ENCODE measurements around the gene SNF8. TPM values are rescaled to one million over a fixed set of nuclear protein-coding genes. Genes with fewer than 3 reads are reported as not detected.

SNF8 gene
- total RNA-seq, 4 donors from 2014 or later: 64.9 to 150 (median 96.5) TPM

DNA sequence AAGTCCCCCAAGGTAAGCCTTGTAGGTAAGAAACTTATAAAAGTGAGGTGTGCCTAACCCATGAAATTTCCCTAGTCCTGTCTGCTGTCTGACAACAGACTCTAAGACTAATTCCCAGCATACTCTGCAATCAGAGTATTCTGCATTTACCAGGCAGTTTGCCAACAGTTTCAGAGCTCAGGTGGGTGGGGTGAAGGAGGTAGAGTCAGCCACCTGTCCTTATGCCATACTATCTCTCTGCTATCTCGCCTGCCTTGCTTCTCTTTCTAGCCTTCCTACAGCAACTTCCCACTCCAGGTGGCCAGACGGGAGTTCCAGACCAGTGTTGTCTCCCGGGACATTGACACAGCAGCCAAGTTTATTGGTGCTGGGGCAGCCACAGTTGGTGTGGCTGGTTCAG is 49.8 kb downstream of the SNF8 start:
- 82 to 88% methylated on average over 3 of the region's 3 CpGs for WGBS, 2 donors
- intact Hi-C loops (cut with DNase I): no loop called here

DNA sequence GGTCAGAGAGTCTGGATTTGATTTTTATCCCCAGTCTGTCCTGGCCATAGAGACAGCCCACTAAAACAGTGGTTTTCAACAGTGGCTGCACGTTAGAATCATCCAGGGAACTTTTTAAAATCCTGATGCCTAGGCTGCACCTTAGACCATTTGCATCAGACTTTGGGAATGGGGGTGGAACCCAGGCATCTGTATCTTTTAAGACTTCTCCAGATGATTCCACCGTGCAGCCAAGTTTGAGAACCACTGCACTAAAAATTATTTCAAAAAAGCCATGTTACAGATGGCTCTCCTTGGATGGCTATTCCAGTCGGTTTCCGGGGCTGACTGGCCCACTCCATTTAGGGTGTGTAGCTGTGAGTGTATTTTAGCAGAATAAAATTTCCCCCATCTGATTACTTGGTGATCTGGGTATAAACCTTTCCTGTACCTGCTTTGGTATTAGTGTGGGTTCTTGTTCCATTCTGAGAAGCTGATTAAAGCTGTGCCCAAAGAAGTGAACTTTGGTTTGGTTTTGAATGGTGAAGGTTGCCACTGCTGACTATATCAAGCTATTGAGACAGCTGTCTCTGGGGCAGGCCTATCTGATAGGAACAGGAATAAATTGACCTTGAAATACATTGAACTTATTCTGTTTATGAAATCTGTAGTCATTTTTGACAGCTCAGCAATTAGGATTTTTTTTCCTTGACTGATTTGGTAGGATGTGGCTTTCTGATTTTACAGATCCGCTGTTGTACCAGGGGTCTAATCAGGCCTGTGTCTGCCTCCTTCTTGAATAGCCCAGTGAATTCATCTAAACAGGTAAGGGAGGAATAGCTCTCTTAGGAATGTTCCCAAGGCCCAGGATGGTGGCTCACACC is 50.8 kb downstream of the SNF8 start:
- 57 to 68% methylated on average over 5 of the region's 5 CpGs for WGBS, 2 donors
- no peak for DNase-seq
- no peak overlapping the region for H3K27ac ChIP-seq
- peaks cover 15 to 19% of the 10 kb centered on the region in 2 donors for H3K4me1 ChIP-seq
- no peaks in the 10 kb centered on the region for H3K9me3 ChIP-seq
- H3K27me3 ChIP-seq: no peaks in the 10 kb centered on the region
- intact Hi-C loops (cut with DNase I): no loop called here
- H3K4me3 ChIP-seq (replicated peaks in 1 of 3): peak overlapping the region in 2 of 3 donors; percentile 65 to 78
- TF ChIP-seq POLR2A (IDR thresholded peaks at IDR 0.05): no peak
- TF ChIP-seq, protein P1, sequence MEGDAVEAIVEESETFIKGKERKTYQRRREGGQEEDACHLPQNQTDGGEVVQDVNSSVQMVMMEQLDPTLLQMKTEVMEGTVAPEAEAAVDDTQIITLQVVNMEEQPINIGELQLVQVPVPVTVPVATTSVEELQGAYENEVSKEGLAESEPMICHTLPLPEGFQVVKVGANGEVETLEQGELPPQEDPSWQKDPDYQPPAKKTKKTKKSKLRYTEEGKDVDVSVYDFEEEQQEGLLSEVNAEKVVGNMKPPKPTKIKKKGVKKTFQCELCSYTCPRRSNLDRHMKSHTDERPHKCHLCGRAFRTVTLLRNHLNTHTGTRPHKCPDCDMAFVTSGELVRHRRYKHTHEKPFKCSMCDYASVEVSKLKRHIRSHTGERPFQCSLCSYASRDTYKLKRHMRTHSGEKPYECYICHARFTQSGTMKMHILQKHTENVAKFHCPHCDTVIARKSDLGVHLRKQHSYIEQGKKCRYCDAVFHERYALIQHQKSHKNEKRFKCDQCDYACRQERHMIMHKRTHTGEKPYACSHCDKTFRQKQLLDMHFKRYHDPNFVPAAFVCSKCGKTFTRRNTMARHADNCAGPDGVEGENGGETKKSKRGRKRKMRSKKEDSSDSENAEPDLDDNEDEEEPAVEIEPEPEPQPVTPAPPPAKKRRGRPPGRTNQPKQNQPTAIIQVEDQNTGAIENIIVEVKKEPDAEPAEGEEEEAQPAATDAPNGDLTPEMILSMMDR (IDR thresholded peaks at IDR 0.05): no peak
- H3K36me3 ChIP-seq: peaks cover 0 to 12% of the 10 kb centered on the region in 2 donors

More for the DNA sequence above, 49.8 kb downstream of the SNF8 start:
- H3K9me3 ChIP-seq: no peaks in the 10 kb centered on the region
- H3K36me3 ChIP-seq: peaks cover 0 to 12% of the 10 kb centered on the region in 2 donors
- DNase-seq: no peak
- H3K4me1 ChIP-seq: peaks cover 15 to 19% of the 10 kb centered on the region in 2 donors
- no peak overlapping the region for H3K4me3 ChIP-seq (replicated peaks in 1 of 3)
- no peak overlapping the region for H3K27ac ChIP-seq
- no peak for TF ChIP-seq POLR2A (IDR thresholded peaks at IDR 0.05)
- H3K27me3 ChIP-seq: no peaks in the 10 kb centered on the region

DNA sequence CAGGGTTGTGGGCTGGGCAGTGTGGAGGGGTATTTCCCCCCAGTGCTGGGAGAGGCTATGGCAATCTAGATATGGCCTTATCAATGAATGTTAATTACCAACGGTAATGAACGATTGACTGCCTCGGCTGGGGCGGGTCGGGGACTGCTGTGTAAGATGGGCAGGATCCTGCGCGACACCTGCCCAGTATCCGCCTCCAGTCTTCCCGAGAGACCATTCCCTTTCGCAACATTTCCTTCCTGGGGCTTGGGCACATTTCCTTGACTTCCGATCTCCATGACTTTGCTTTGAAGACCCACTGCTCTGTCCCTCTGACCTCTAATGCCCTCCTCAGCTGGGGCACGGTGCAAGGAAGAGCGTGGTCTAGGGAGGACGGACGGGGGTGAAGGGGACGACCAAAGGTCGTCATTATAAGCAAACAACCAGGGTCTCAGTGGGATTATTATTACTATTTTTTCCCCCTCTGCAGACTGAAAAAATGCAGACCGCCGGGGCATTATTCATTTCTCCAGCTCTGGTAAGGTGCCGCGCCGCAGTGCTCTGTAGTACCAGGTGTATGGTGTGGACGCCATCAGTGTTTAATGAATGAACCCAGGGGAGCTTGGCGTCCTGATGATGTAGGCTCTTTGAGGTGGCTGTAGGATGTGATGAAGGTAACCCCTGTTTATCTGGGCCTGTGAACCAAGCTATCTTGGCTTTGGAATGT is 51.5 kb downstream of the SNF8 start:
- H3K27ac ChIP-seq: peak overlapping the region in 2 of 3 donors; percentile 62 to 63
- H3K36me3 ChIP-seq: peaks cover 0 to 9% of the 10 kb centered on the region in 2 donors
- no peaks in the 10 kb centered on the region for H3K9me3 ChIP-seq
- WGBS, 2 donors: 0 to 1% methylated on average over 22 to 24 of the region's 24 CpGs
- peaks cover 15 to 19% of the 10 kb centered on the region in 2 donors for H3K4me1 ChIP-seq
- H3K4me3 ChIP-seq (replicated peaks in 1 of 3): peak overlapping the region; percentile 65 to 78 (median 66)
- TF ChIP-seq, protein P1 (IDR thresholded peaks at IDR 0.05): no peak
- intact Hi-C loops (cut with DNase I): no loop called here
- no peak for DNase-seq
- no peaks in the 10 kb centered on the region for H3K27me3 ChIP-seq

DNA sequence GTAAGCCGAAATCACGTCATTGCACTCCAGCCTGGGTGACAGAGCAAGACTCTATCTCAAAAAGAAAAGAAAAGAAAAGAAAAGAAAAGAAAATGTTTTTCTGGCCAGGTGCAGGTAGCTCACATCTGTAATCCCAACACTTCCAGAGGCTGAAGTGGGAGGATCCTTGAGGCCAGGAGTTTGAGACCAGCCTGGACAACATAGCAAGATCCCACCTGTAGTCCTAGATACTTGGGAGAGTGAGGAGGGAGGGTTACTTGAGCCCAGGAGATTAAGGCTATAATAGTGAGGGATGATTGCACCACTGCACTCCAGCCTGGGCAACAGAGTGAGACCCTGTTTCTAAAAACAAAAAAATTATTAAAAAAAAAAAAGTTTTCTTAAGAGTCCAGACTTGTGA is 54.6 kb downstream of the SNF8 start:
- intact Hi-C loops (cut with DNase I): no loop called here

DNA sequence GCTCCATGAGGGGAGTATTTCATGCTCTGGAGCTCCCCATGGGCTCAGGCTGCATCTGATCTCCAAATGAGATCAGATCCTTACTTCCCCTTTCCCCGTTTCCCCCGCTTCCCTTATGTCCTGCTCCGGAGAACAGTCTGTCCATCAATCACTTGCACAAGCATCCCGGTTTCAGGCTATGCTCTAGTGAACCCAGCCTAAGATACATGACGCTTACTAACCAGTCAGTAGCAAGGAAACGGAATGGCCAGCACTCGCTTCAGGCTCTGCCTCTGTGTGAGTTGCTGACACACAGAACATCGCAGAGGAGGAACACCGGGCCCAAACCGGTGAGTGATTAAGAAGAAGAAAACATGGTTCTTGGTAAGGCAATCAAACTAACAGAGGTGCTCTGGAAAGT is 61.5 kb downstream of the SNF8 start:
- DNase-seq: no peak
- intact Hi-C loops (cut with DNase I): loop anchor here (5.0 to 10.0 kb wide), 4 partner anchors 76 to 208 kb away; partner anchors contain the start of genes HOXB13, PRAC1 and PRAC2
- WGBS, 2 donors: 54 to 63% methylated on average over 10 of the region's 10 CpGs
- H3K36me3 ChIP-seq: no peaks in the 10 kb centered on the region
- H3K4me3 ChIP-seq (replicated peaks in 1 of 3): no peak overlapping the region
- TF ChIP-seq, protein P1 (IDR thresholded peaks at IDR 0.05): no peak
- no peak for TF ChIP-seq POLR2A (IDR thresholded peaks at IDR 0.05)
- no peaks in the 10 kb centered on the region for H3K9me3 ChIP-seq
- no peaks in the 10 kb centered on the region for H3K4me1 ChIP-seq
- H3K27me3 ChIP-seq: no peaks in the 10 kb centered on the region
- no peak overlapping the region for H3K27ac ChIP-seq

More for the DNA sequence above, 54.6 kb downstream of the SNF8 start:
- TF ChIP-seq, protein P1 (IDR thresholded peaks at IDR 0.05): no peak
- no peak for TF ChIP-seq POLR2A (IDR thresholded peaks at IDR 0.05)
- no peak for DNase-seq
- H3K27me3 ChIP-seq: no peaks in the 10 kb centered on the region
- H3K27ac ChIP-seq: no peak overlapping the region
- no peak overlapping the region for H3K4me3 ChIP-seq (replicated peaks in 1 of 3)
- WGBS, 2 donors: 95 to 98% methylated on average over 2 of the region's 2 CpGs
- peaks cover 0 to under 1% of the 10 kb centered on the region in 2 donors for H3K36me3 ChIP-seq
- H3K9me3 ChIP-seq: no peaks in the 10 kb centered on the region
- peaks cover 15 to 19% of the 10 kb centered on the region in 2 donors for H3K4me1 ChIP-seq

All from thyroid gland (tissue), 4 donors.